Measurements from ENCODE around the gene PLB1.

Gene PLB1

GRCh38 chr2:28674713-28675068 is 178.8 kb downstream of the PLB1 start:
- DNase-seq = no peak

- DNase-seq = no peak
These were observed 180.4 kb downstream of the PLB1 start for GRCh38 chr2:28676152-28676835.

- no peak for DNase-seq
These were observed 182.5 kb downstream of the PLB1 start for GRCh38 chr2:28678175-28678855.

- DNase-seq = no peak
These were observed 183.1 kb downstream of the PLB1 start for GRCh38 chr2:28678944-28679343.

GRCh38 chr2:28680657-28681056 is 184.8 kb downstream of the PLB1 start:
- no peak for DNase-seq

- DNase-seq = peak; percentile 17
These were observed 185.3 kb downstream of the PLB1 start for GRCh38 chr2:28681158-28681571.

- DNase-seq = no peak
These were observed 185.7 kb downstream of the PLB1 start for GRCh38 chr2:28681606-28682005.

GRCh38 chr2:28683100-28683706 is 187.3 kb downstream of the PLB1 start:
- no peak for DNase-seq

- no peak for DNase-seq
These were observed 188.4 kb downstream of the PLB1 start for GRCh38 chr2:28684142-28684858.

GRCh38 chr2:28687171-28687570 is 191.3 kb downstream of the PLB1 start:
- no peak for DNase-seq

GRCh38 chr2:28687640-28688385 is 192.0 kb downstream of the PLB1 start:
- DNase-seq = no peak

GRCh38 chr2:28688818-28689217 is 193.0 kb downstream of the PLB1 start:
- no peak for DNase-seq

- no peak for DNase-seq
These were observed 193.9 kb downstream of the PLB1 start for GRCh38 chr2:28689771-28690170.

GRCh38 chr2:28692411-28692810 is 196.6 kb downstream of the PLB1 start:
- DNase-seq = no peak

GRCh38 chr2:28693223-28693622 is 197.4 kb downstream of the PLB1 start:
- DNase-seq = no peak
